Testis (tissue), 3 donors: Measurements from ENCODE around the gene COTL1. TPM values are rescaled to one million over a fixed set of nuclear protein-coding genes. Genes with fewer than 3 reads are reported as not detected.

Source experiments
- DNase-seq: peaks from one replicate; pipeline ENCODE4 v3.0.0-alpha.2; 2019
- H3K27ac ChIP-seq, 2 donors: fragments of 200-600 bp; sonication (generic); one replicate each; pipeline ENCODE4 v1.5.1; 2019
- H3K27me3 ChIP-seq: fragments of 200-600 bp; sonication (generic); one replicate; pipeline ENCODE4 v1.5.1; 2019
- H3K36me3 ChIP-seq: fragments of 200-600 bp; sonication (generic); one replicate; pipeline ENCODE4 v1.5.1; 2017; ENCODE audit warnings: low read depth; ENCODE audit errors: missing control alignments
- H3K4me1 ChIP-seq: fragments of 200-600 bp; sonication (generic); one replicate; pipeline ENCODE4 v1.5.1; 2019
- H3K4me3 ChIP-seq, 2 donors: fragments of 200-600 bp; sonication (generic); one replicate each; pipeline ENCODE4 v1.5.1; 2017 to 2019
- H3K9me3 ChIP-seq: fragments of 200-600 bp; sonication (generic); one replicate; pipeline ENCODE4 v1.5.1; 2017
- POLR2A ChIP-seq: fragments of 450-650 bp; IDR thresholded peaks from one replicate; pipeline ENCODE4 v1.6.1; 2017; ENCODE audit warnings: antibody characterized with exemption, mild to moderate bottlenecking, moderate library complexity
- WGBS, 2 donors: methylation state at CpG; one replicate each; pipeline ENCODE4 v1.1.5; 2018; 5-methylcytosine and 5-hydroxymethylcytosine counted together
- intact Hi-C: fragments of 100-400 bp; cut with DNase I; formaldehyde crosslinking; loops from one replicate; pipeline ENCODE4 v1.15.1; 2023; ENCODE audit warnings: low total_unique reads
- polyA plus RNA-seq: library from polyadenylated mRNA; stranded (reverse); fragments of 350-450 nt; fragmentation: Illumina TruSeq; extraction: RNeasy Lipid Tissue Mini Kit (QIAGEN cat#74804); gene quantifications from one replicate; pipeline ENCODE4 v1.2.3, GENCODE V29; 2014; ENCODE audit warnings: low read depth, low replicate concordance; ENCODE audit not compliant: insufficient read depth
- total RNA-seq, 2 donors: library from RNA; depleted of rRNA; stranded (reverse); fragments of >200 nt; gene quantifications; one replicate each; pipeline ENCODE4 v1.2.3, GENCODE V29; 2016
- TF ChIP-seq, protein P1 (sequence below), 3 experiments: fragments of 450-650 bp in 2 of 3; fragments of 200-600 bp in 1 of 3; sonication (generic) in 1 of 3; IDR thresholded peaks; one replicate each; pipeline ENCODE4 v1.5.1; 2016 to 2019; ENCODE audit warnings: antibody characterized with exemption in 3 of 3, mild to moderate bottlenecking in 2 of 3, moderate library complexity in 1 of 3

COTL1 gene
- total and polyA plus RNA-seq, 3 donors from 2014 or later = 56.9 to 124 (median 61.9) TPM

DNA sequence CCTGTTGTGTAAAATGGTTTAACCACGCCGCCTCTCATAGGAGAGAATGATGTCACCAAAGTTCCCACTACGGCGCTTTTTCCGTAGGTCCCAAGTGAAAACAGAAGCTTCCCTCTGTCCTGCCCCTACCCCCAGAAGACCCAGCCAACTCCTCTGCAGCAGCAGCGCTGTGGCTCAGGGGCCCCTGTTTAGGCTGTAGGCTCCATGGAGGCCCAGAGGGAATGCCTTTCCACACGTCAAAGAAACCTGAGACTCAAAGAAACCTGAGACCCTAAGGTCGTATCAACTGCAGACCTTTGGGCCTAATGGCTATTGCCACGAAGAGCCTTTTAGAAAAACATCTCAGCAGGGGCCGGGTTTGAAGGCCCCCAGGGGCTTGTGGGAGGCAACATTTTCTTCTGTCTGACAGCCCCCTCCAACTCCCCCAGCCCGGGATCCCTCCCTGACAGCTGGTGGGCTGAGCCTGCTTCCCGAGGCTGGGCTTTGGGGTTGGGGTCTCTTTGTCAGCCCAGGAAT lies 70.3 kb downstream of the COTL1 start:
- H3K9me3 ChIP-seq = no peaks in the 10 kb centered on the region
- H3K36me3 ChIP-seq = no peaks in the 10 kb centered on the region
- WGBS, 2 donors = 86 to 93% methylated on average over 10 to 12 of the region's 12 CpGs
- H3K27me3 ChIP-seq = no peaks in the 10 kb centered on the region
- H3K4me3 ChIP-seq = no peak overlapping the region
- no peaks in the 10 kb centered on the region for H3K4me1 ChIP-seq
- no peak for DNase-seq
- TF ChIP-seq POLR2A = no peak
- TF ChIP-seq, protein P1, sequence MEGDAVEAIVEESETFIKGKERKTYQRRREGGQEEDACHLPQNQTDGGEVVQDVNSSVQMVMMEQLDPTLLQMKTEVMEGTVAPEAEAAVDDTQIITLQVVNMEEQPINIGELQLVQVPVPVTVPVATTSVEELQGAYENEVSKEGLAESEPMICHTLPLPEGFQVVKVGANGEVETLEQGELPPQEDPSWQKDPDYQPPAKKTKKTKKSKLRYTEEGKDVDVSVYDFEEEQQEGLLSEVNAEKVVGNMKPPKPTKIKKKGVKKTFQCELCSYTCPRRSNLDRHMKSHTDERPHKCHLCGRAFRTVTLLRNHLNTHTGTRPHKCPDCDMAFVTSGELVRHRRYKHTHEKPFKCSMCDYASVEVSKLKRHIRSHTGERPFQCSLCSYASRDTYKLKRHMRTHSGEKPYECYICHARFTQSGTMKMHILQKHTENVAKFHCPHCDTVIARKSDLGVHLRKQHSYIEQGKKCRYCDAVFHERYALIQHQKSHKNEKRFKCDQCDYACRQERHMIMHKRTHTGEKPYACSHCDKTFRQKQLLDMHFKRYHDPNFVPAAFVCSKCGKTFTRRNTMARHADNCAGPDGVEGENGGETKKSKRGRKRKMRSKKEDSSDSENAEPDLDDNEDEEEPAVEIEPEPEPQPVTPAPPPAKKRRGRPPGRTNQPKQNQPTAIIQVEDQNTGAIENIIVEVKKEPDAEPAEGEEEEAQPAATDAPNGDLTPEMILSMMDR (IDR thresholded peaks at IDR 0.05) = no peak
- no peak overlapping the region for H3K27ac ChIP-seq
- intact Hi-C loops = no loop called here

DNA sequence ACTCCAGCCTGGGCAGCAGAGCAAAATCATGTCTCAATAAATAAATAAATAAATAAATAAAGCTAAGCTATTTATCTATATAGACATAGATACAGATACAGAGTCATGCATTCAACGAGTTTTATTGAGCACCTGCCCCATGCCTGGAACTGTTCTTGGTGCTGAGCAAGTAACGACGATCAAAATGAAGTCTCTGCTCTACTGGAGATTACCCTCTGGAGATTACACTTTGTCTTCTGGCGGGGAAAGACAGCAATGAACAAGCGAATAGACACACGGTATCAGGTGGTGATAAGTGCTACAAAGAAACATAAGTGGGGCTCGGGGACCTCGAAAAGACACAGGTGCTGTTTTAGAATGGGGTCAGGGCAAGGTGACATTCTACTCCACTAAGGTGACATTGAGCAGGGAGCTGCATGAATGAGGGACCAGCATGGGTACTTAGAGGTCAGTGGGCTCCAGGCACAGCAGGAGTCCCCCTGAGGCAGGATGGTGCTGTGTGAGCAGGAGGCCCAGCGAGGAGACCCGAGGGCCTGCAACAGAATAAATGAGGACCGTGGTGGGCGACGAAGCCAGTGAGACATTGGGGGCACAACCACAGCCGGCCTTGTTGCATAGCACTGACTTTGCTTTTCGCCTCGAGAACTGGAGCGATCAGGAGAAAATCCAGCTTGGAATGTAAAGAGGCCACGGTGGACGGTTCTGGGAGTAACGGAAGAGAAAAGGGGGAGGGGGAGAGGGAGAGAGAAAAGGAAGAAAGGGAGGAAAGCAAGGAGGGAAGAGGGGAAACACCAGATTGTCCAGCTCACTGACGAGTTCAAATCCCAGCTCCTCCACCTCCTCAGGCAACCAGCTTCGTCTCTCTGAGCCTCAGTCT lies 71.0 kb downstream of the COTL1 start:
- no peaks in the 10 kb centered on the region for H3K36me3 ChIP-seq
- no peak for TF ChIP-seq POLR2A
- TF ChIP-seq, protein P1 (IDR thresholded peaks at IDR 0.05) = no peak
- H3K4me3 ChIP-seq = no peak overlapping the region
- H3K4me1 ChIP-seq = no peaks in the 10 kb centered on the region
- whole genome bisulfite sequencing, 2 donors = 77 to 86% methylated on average over 22 of the region's 22 CpGs
- H3K27me3 ChIP-seq = no peaks in the 10 kb centered on the region
- H3K27ac ChIP-seq = no peak overlapping the region
- H3K9me3 ChIP-seq = no peaks in the 10 kb centered on the region
- intact Hi-C loops = no loop called here
- DNase-seq = no peak

DNA sequence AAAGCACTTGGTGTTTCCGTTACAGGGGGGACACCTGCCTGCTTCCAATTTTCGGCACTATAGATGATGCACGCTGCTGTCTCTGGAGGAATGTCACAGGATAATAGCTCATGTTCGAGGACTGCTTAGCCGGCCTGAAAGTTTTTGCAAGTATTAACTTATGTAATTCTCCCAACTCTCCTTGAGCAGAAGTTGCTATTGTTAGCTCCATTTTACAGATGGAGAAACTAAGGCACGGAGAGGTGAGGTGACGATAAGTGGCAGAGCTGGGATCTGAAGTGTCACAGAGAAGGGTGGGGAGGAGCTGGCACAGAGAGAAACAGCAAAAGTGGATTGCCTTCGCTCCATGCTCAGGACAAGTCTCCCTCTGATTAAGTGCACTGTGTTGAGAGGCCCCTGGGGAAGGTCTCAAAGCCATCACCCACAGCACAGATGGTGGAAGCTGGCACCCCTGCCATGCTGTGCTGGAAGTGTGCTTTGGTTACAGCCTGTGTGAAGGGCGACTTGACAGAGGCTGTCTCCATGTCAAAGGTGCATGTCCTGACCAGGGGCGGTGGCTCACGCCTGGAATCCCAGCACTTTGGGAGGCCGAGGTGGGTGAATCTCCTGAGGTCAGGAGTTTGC lies 72.7 kb downstream of the COTL1 start:
- 85 to 94% methylated on average over 10 to 12 of the region's 12 CpGs for WGBS, 2 donors
- no peaks in the 10 kb centered on the region for H3K9me3 ChIP-seq
- H3K27ac ChIP-seq = no peak overlapping the region
- intact Hi-C loops = no loop called here
- no peak for TF ChIP-seq POLR2A
- TF ChIP-seq, protein P1 (IDR thresholded peaks at IDR 0.05) = no peak
- H3K27me3 ChIP-seq = no peaks in the 10 kb centered on the region
- DNase-seq = no peak
- no peak overlapping the region for H3K4me3 ChIP-seq
- H3K36me3 ChIP-seq = no peaks in the 10 kb centered on the region
- H3K4me1 ChIP-seq = no peaks in the 10 kb centered on the region

DNA sequence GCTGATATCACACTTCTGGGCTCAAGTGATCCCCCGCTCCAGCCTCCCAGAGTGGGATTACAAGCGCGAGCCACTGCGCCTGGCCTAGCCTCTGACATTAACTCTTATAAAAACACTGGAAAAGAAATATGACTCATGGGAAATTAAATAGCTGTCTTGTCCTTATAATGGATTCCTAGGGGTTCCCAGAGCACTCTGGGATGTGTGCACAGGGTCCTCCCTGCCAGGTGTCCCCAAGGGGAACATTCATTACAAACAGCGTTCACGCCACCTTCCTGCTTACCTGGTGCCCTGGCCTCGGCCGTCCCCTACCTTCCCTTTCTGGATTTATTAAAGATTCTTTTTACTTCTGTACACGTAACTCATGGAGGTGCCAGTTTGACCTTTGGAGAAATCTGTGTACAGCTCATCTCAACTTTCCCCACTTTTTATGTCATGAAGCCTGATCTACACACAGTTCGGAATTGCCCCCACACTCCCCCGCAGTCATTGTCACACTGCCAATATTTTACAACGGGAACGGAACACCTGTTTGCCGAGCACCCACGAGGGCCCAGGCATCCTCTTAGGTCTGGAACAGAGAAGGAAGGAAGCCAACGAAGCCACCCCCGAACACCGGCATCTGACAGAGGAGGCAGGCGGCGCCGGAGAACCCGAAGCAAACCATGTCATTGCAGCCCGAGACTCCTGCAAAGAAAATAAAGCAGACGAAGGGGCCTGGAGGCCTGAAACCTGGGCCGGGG lies 73.7 kb downstream of the COTL1 start:
- DNase-seq = no peak
- Histone ChIP-seq H3K36me3 (no peaks in the 10 kb centered on the region), H3K9me3 (no peaks in the 10 kb centered on the region), H3K4me3 (no peak overlapping the region), H3K27me3 (no peaks in the 10 kb centered on the region), H3K27ac (no peak overlapping the region), H3K4me1 (no peaks in the 10 kb centered on the region)
- TF ChIP-seq, protein P1 (IDR thresholded peaks at IDR 0.05) = no peak
- no peak for TF ChIP-seq POLR2A
- WGBS, 2 donors = 71 to 74% methylated on average over 25 of the region's 25 CpGs
- intact Hi-C loops = no loop called here
